ENCODE results near the gene MT4. TPM values are rescaled to one million over a fixed set of nuclear protein-coding genes. Genes with fewer than 3 reads are reported as not detected.
A peak's percentile ranks its signal among the peaks of the same experiment; 100 is the strongest.

MT4 gene
- total and polyA plus RNA-seq, 2 donors (not counting 3 experiments of a cell fraction or from before 2014, with no cell fraction given) = not detected

- Histone ChIP-seq H3K9me3 (replicated peaks; ENCODE audit: control insufficient read depth, insufficient read depth, low read length) (no peaks in the 10 kb centered on the region), H4K20me1 (replicated peaks; ENCODE audit: control insufficient read depth, extremely low read depth, insufficient read depth, low read length) (no peaks in the 10 kb centered on the region), H3K27ac (ENCODE audit: insufficient read depth, low read depth, low read length) (peak overlapping the region; percentile 59), H3K9ac (replicated peaks; ENCODE audit: extremely low read depth, insufficient read depth, low read length) (peak overlapping the region; percentile 63), H3K4me2 (ENCODE audit: insufficient read depth, low read length) (peak overlapping the region; percentile 93), H2AFZ (ENCODE audit: low read depth, low read length) (peak overlapping the region; percentile 97), H3K4me3 (replicated peaks in 1 of 3; ENCODE audit: insufficient read depth in 1 of 3, low read depth in 1 of 3, low read length in 3 of 3) (peak overlapping the region; percentile 31 to 63 (median 41)), H3K9me1 (replicated peaks; ENCODE audit: control insufficient read depth, extremely low read depth, insufficient read depth, low read length) (no peaks in the 10 kb centered on the region), H3K4me1 (ENCODE audit: control insufficient read depth, extremely low read depth, insufficient read depth, low read length) (peaks cover 52% of the 10 kb centered on the region), H3K27me3 (ENCODE audit: control insufficient read depth in 2 of 2, insufficient read depth in 2 of 2, low read length in 2 of 2) (no peaks in the 10 kb centered on the region), H3K79me2 (ENCODE audit: control insufficient read depth, insufficient read depth, low read length) (peaks cover 11% of the 10 kb centered on the region), H3K36me3 (ENCODE audit: control insufficient read depth in 2 of 2, extremely low read depth in 1 of 2, insufficient read depth in 2 of 2, low read length in 2 of 2) (no peaks in the 10 kb centered on the region)
- ChIA-PET POLR2A (interaction anchor here (0.9 to 1.8 kb wide), 5 partner anchors 8 to 84 kb away, joined by 3 to 11 read pairs (median 6); partner anchors contain the start of genes MT1E and MT2A), CTCF (interaction anchor here (0.8 to 2.3 kb wide), 8 partner anchors 9 to 85 kb away, joined by 3 to 10 read pairs (median 4); no protein-coding TSS in a partner anchor)
- intact Hi-C loops (cut with micrococcal nuclease) (no loop called here), dilution Hi-C loops (cut with MboI; ENCODE audit: extremely low pct_ligation_motif_present, low sequenced_read_pairs) (no loop called here)
- DNase-seq (ENCODE audit: low read depth, low spot score) (no peak), FAIRE-seq (peak; percentile 69)
- peak; percentile 61 for TF ChIP-seq POLR2A (IDR thresholded peaks at IDR 0.05; ENCODE audit: low read depth, low read length)
- no peak for TF ChIP-seq GATA2 (IDR thresholded peaks at IDR 0.05; ENCODE audit: insufficient read depth, insufficient read length, low read depth, low read length)
- no peak for TF ChIP-seq MYC (IDR thresholded peaks at IDR 0.05; ENCODE audit: low read depth, low read length)
- TF ChIP-seq, protein P1, sequence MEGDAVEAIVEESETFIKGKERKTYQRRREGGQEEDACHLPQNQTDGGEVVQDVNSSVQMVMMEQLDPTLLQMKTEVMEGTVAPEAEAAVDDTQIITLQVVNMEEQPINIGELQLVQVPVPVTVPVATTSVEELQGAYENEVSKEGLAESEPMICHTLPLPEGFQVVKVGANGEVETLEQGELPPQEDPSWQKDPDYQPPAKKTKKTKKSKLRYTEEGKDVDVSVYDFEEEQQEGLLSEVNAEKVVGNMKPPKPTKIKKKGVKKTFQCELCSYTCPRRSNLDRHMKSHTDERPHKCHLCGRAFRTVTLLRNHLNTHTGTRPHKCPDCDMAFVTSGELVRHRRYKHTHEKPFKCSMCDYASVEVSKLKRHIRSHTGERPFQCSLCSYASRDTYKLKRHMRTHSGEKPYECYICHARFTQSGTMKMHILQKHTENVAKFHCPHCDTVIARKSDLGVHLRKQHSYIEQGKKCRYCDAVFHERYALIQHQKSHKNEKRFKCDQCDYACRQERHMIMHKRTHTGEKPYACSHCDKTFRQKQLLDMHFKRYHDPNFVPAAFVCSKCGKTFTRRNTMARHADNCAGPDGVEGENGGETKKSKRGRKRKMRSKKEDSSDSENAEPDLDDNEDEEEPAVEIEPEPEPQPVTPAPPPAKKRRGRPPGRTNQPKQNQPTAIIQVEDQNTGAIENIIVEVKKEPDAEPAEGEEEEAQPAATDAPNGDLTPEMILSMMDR (IDR thresholded peaks at IDR 0.05; ENCODE audit: extremely low read depth in 1 of 2, insufficient read depth in 1 of 2, low read depth in 1 of 2, low read length in 2 of 2) = no peak
- peak; percentile 60 for TF ChIP-seq POLR2AphosphoS5 (IDR thresholded peaks at IDR 0.05; ENCODE audit: insufficient read depth, low read depth, low read length)
- no TSS peak for BruUV-seq (replicated peaks)
Observed at GRCh38 chr16:56617212-56618085, 52.6 kb downstream of the MT4 start.

All from endothelial cell of umbilical vein (primary cell).